NCI-H1694 treated with DMSO at 0.1 percent for 48 hours (cell line): ENCODE data around the gene IMPG1.
"Not testable (repeated sequence)": the region's sequence is repeated elsewhere in the genome, so short reads cannot be mapped to it uniquely, and the experiment has no call there.

Source experiments
- DNase-seq: peaks from one replicate; lab custom pipeline; 2025; lab: John Stamatoyannopoulos, UW

Gene IMPG1

DNA sequence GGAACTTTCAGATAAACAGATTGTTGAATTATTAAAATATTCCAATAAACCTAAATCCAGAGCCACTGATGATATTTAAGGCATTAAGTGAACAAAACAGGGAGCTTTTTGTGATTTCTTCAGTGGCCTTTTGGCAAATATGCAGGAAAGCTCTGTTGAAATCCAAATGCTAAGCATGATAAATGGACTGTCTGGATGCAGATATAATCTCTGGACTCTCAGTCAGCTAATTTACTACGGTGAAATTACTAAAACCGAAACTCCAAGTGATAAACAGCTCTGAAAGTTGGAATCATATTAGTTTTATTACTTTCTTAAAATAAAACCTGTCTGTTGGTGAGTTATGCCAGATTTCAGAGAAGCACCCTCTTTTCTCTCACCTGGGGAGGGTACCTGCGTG, 120.3 kb downstream of the IMPG1 start:
- no peak for DNase-seq

- no peak for DNase-seq
Observed at GRCh38 chr6:75947935-75948334, 124.5 kb downstream of the IMPG1 start.

- no peak for DNase-seq
Observed at GRCh38 chr6:75946146-75946831, 126.2 kb downstream of the IMPG1 start.

DNA sequence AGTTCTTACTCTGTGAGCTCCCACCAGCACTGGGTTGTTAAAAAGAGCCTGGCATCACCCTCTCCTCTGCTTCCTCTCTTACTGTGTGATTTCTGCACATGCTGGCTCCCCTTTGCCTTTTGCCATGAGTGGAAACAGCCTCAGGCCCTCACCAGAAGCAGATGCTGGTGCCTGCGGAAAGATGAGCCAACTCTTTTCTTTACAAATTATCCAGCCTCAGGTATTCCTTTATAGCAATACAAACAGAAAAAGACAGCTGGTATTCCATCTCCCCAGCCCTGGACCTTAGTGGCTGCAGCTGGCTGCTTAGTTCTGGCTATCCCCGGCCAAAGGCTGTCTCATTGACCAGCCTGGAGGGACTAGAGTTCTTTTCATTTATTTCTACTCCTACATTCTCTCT, 129.1 kb downstream of the IMPG1 start:
- no peak for DNase-seq

DNA sequence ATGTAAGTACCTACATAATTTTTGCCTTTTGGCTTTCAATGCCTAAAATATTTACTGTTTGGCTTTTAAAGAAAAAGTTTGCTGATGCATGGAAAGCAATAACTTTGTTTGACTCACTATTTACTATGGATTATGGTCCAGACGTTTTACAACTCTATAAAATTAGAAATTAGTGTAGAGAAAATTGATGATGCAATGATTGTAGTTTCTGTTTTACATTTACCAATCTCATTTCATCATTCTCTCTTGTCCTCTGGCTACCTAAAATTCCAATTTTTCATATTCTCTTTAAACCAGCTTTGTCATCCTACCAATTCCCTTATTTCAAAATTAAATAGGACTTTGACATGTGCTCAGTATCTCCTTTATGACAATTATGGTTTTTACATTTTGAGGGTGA, 131.0 kb downstream of the IMPG1 start:
- no peak for DNase-seq

DNA sequence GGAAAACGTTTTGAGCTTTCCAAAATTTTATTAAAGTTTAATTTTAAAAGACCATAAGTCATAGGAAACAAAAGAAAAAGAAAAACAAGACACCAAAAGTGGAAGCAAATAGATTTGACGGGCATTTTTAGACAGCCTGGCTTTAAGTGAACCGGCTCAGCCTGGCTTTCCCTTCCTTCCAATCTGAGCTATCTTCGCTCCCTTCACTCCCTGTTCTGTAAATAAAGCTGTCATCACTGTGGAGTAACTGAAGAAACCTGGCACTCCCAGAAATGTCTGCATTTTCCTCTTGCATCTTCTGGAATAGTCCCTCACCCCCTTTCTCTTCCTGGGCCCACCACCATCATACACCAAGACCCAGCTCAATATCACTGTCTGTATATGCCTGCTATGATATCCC, 131.9 kb downstream of the IMPG1 start:
- no peak for DNase-seq

- peak; percentile 10 for DNase-seq
Observed at GRCh38 chr6:75937846-75938245, 134.6 kb downstream of the IMPG1 start.

DNA sequence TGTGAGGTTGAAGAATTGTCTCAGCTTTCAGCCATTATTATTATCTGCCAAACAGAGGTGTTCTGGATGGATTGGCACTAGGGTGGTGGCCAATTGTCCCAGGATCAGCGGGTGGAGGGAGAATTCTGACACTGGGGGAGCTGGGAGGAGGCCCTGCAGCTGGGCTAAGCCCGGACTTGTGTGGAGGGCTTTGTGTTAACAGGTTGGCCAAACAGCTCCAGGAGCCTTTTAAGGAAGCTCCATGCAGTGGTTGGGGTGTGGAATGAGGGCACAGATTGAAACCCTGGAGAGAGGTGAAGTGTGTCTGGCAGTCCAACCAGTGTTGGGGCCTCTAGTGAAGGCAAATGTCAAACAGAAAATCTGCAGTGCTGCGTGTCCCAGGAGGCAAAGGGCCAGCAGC, 135.8 kb downstream of the IMPG1 start:
- peak; percentile 6 for DNase-seq

DNA sequence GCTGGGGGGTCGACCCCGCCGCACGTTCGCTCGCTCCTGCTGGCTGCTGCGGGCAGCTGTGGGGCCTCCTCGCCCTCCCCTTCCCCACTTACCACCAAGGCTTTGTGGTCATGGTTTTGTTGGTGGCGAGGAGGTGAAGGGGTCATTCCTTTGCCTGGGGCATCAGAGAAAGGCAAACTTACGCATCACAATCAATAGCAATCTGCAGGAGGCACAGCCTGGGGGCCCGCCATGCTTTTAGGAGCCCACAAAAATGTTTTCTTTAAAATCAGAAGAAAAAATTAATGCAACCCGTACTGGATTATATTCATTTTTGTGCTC, 137.0 kb downstream of the IMPG1 start:
- DNase-seq, result no peak

DNA sequence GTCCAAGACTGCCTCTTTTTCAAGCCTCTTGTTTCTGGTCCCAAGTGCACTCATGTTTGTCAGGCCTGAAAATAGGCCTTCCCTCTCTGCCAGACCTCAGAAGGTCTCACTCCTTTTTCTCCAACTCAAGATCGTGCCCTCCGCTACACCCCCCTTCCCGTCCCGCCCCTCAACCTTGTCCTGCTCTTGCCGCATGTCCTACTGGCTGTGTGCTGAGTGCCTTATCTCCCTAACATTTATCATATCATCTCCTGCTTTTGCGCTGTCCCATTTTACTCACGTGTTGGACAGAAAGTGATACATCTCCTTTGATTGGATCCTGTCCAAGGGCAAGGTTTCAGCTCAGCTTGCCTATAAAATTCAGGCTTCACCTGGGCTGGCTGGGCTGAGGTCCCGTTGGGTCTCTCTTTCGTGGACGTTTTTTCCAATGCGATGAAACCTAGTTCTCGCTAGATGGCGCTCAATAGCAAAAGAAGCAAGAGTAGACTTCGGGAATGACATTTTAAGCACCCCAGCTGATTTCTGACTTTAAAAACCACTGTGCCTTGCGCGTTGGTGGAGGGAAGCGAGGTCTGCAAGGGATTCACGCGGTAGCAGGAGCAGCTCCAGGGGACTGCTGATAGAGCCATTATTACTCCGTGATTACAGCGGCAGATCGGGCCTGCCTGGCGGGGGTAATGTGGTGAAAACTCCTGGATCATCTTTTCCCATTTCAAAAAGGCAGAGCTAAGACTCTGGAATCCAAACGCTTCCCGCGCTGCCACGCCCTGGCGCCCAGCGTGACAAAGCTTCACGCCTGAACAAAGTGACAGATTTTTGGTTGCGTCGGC, 137.6 kb downstream of the IMPG1 start:
- DNase-seq, result peak; percentile 87

DNA sequence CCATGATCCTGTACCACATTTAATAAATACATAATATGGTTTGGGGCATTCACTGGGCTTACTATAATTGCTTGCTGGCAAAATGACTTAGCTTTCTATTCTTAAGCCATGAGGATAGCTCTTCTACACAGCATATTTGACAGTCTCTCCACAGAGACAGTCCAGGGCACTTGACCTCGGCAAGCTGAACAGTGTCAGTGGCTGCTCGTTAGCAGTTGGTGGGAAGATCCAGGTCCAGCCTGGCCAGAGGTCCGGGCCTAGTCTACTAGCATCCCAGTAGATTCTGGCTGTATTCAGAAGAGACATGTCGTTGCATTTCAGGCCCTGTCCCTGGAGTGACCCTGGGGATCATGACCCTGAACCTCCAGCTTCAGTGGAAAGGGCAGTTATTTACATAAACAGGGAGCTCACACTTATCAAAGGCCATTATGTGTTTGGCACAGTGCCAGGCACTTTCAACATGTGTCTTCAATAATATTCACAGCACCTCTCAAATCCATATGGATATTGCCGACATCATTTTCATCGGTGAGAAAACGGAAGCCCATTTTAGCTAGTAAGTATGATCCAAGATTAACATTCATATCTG, 139.0 kb downstream of the IMPG1 start:
- DNase-seq, result no peak

- peak; percentile 35 for DNase-seq
Observed at GRCh38 chr6:75932067-75932466, 140.4 kb downstream of the IMPG1 start.

GRCh38 chr6:75931011-75931680, 141.3 kb downstream of the IMPG1 start:
- no peak for DNase-seq

- no peak for DNase-seq
Observed at GRCh38 chr6:75926293-75927168, 145.9 kb downstream of the IMPG1 start.

GRCh38 chr6:75922226-75922625, 150.2 kb downstream of the IMPG1 start:
- no peak for DNase-seq

- DNase-seq, result no peak
Observed at GRCh38 chr6:75913040-75913439, 159.4 kb downstream of the IMPG1 start.

DNA sequence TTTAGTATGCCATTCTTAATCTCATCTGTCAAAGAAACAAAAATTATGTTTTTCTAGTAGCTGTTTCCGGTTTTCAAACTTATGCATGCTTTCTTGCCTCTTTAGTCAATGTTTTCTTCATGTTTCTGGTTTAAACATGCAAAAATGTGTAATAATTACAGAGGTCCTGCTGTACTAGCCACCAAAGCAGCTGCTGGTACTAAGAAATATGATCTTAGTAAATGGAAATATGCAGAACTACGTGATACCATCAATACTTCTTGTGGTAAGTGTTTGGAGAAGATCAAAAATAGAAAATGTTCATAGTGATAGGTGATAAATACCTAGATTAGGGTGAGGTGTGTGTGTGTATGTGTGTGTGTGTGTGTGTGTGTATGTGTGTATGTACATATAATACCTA, 165.0 kb downstream of the IMPG1 start:
- DNase-seq, result no peak

- DNase-seq, result no peak
Observed at GRCh38 chr6:75906871-75907270, 165.6 kb downstream of the IMPG1 start.

- not testable (repeated sequence) for DNase-seq
Observed at GRCh38 chr6:75905129-75905528, 167.3 kb downstream of the IMPG1 start.

- DNase-seq, result not testable (repeated sequence)
Observed at GRCh38 chr6:75900216-75900615, 172.2 kb downstream of the IMPG1 start.

- no peak for DNase-seq
Observed at GRCh38 chr6:75896526-75896925, 175.9 kb downstream of the IMPG1 start.

- no peak for DNase-seq
Observed at GRCh38 chr6:75893776-75894152, 178.7 kb downstream of the IMPG1 start.
